SK-N-SH treated with all-trans-retinoic acid at 6 μM for 48 hours (cell line): ENCODE measurements around the gene TCEA2.

Source experiments
- ATAC-seq: fragments of 200-7000 bp; cut with Tn5 transposase; 3 replicates; pipeline ENCODE4 v1.9.1; 2020; ENCODE audit warnings: mild to moderate bottlenecking, moderate library complexity
- ARNTL ChIP-seq: fragments of 450-650 bp; formaldehyde crosslinking; IDR thresholded peaks from 2 replicates; pipeline ENCODE4 v1.5.0; 2020; ENCODE audit warnings: low read depth, mild to moderate bottlenecking, moderate library complexity, borderline replicate concordance
- BACH2 ChIP-seq: fragments of 250-450 bp; sonication (Bioruptor Pico); IDR thresholded peaks from 2 replicates; pipeline ENCODE4 v1.9.0; 2021; ENCODE audit warnings: mild to moderate bottlenecking, borderline replicate concordance
- CSDC2 ChIP-seq: fragments of 250-450 bp; sonication (Bioruptor Pico); IDR thresholded peaks from 2 replicates; pipeline ENCODE4 v1.5.0; 2020; ENCODE audit warnings: mild to moderate bottlenecking, moderate library complexity
- ESRRG ChIP-seq: fragments of 250-450 bp; sonication (Bioruptor Pico); IDR thresholded peaks from 2 replicates; pipeline ENCODE4 v1.6.1; 2021; ENCODE audit warnings: mild to moderate bottlenecking
- GLIS3 ChIP-seq: fragments of 250-450 bp; sonication (Bioruptor Pico); IDR thresholded peaks from 2 replicates; pipeline ENCODE4 v1.5.0; 2020; ENCODE audit warnings: mild to moderate bottlenecking, moderate library complexity
- ISL1 ChIP-seq: fragments of 250-450 bp; sonication (Bioruptor Pico); IDR thresholded peaks from 2 replicates; pipeline ENCODE4 v2.1.2; 2022; ENCODE audit warnings: mild to moderate bottlenecking, moderate library complexity
- OSR1 ChIP-seq: fragments of 250-450 bp; sonication (Bioruptor Pico); IDR thresholded peaks from 2 replicates; pipeline ENCODE4 v1.8.0; 2022; ENCODE audit warnings: moderate library complexity, mild to moderate bottlenecking, inconsistent platforms
- PPARA ChIP-seq: fragments of 250-450 bp; sonication (Bioruptor Pico); IDR thresholded peaks from 2 replicates; pipeline ENCODE4 v1.5.0; 2020; ENCODE audit warnings: mild to moderate bottlenecking, borderline replicate concordance
- RARB ChIP-seq: fragments of 250-450 bp; sonication (Bioruptor Pico); IDR thresholded peaks from 2 replicates; pipeline ENCODE4 v1.8.0; 2021; ENCODE audit warnings: mild to moderate bottlenecking, moderate library complexity
- SNAI2 ChIP-seq: fragments of 250-450 bp; sonication (Bioruptor Pico); IDR thresholded peaks from 2 replicates; pipeline ENCODE4 v1.5.0; 2020; ENCODE audit warnings: mild to moderate bottlenecking, moderate library complexity
- TCF4 ChIP-seq: fragments of 250-450 bp; sonication (Bioruptor Pico); IDR thresholded peaks from 2 replicates; pipeline ENCODE4 v1.8.0; 2021; ENCODE audit warnings: mild to moderate bottlenecking, moderate library complexity, borderline replicate concordance
- TOX ChIP-seq: fragments of 250-450 bp; sonication (Bioruptor Pico); IDR thresholded peaks from 2 replicates; pipeline ENCODE4 v1.8.0; 2021; ENCODE audit warnings: mild to moderate bottlenecking, moderate library complexity, borderline replicate concordance
- ZFP3 ChIP-seq: fragments of 250-450 bp; sonication (Bioruptor Pico); IDR thresholded peaks from 2 replicates; pipeline ENCODE4 v1.5.0; 2020; ENCODE audit warnings: mild to moderate bottlenecking, moderate library complexity
- ZFP30 ChIP-seq: fragments of 450-650 bp; formaldehyde crosslinking; IDR thresholded peaks from 2 replicates; pipeline ENCODE4 v1.5.0; 2022; ENCODE audit warnings: mild to moderate bottlenecking, moderate library complexity
- ZNF565 ChIP-seq: fragments of 450-650 bp; formaldehyde crosslinking; conservative IDR thresholded peaks from 2 replicates; pipeline ENCODE4 v1.5.0; 2020; ENCODE audit warnings: low read depth, mild to moderate bottlenecking, moderate library complexity
- ZNF8 ChIP-seq: fragments of 450-650 bp; formaldehyde crosslinking; IDR thresholded peaks from 2 replicates; pipeline ENCODE4 v1.5.0; 2020; ENCODE audit warnings: mild to moderate bottlenecking, moderate library complexity
- TF ChIP-seq, protein P1 (sequence below): fragments of 250-450 bp; sonication (Bioruptor Pico); IDR thresholded peaks from 2 replicates; pipeline ENCODE4 v1.5.0; 2020; ENCODE audit warnings: mild to moderate bottlenecking, moderate library complexity
- TF ChIP-seq, protein P2 (sequence below): fragments of 250-450 bp; sonication (Bioruptor Pico); IDR thresholded peaks from 2 replicates; pipeline ENCODE4 v1.5.1; 2020; ENCODE audit warnings: low read depth, mild to moderate bottlenecking, moderate library complexity
- TF ChIP-seq, protein P3 (sequence below): fragments of 250-450 bp; sonication (Bioruptor Pico); IDR thresholded peaks from 2 replicates; pipeline ENCODE4 v1.8.0; 2020; ENCODE audit warnings: mild to moderate bottlenecking, moderate library complexity, borderline replicate concordance
- TF ChIP-seq, protein P4 (sequence below): fragments of 250-450 bp; sonication (Bioruptor Pico); IDR thresholded peaks from 2 replicates; pipeline ENCODE4 v1.5.1; 2021; ENCODE audit warnings: mild to moderate bottlenecking, moderate library complexity

The TCEA2 gene

GRCh38 chr20:64092258-64093012 lies 29.4 kb downstream of the TCEA2 start (continued):
- no peak for TF ChIP-seq OSR1 (CRISPR knock-in tag)
- TF ChIP-seq ZNF8 (CRISPR knock-in tag), result no peak

DNA sequence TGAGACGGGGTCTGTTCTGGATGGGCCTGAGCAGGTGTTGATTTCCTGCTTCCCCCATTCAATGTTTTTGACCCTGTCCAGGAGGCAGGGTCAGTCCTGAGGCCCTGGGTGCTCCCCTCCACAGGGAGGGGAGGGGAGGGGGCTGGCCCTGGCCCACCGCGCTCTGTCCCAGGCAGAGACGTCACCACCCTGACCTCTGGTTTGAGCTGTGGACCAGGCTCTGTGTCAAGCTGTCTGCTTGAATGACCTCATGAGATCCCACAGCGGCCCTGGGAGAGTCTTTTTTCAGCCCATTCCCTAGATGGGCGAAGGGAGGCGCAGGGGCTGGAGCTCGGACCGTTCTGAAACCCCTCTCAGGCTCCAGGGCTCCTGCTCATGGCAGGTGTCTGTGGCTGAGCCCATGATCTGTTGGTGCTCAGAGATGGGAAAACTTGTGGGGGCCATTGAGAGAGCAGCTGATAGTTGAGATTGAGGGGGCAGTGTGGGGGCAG lies 30.1 kb downstream of the TCEA2 start:
- TF ChIP-seq RARB (CRISPR knock-in tag), result no peak
- no peak for TF ChIP-seq ISL1 (CRISPR knock-in tag)
- no peak for TF ChIP-seq BACH2 (CRISPR knock-in tag)
- no peak for TF ChIP-seq OSR1 (CRISPR knock-in tag)
- TF ChIP-seq SNAI2 (CRISPR knock-in tag), result no peak
- TF ChIP-seq, protein P1, sequence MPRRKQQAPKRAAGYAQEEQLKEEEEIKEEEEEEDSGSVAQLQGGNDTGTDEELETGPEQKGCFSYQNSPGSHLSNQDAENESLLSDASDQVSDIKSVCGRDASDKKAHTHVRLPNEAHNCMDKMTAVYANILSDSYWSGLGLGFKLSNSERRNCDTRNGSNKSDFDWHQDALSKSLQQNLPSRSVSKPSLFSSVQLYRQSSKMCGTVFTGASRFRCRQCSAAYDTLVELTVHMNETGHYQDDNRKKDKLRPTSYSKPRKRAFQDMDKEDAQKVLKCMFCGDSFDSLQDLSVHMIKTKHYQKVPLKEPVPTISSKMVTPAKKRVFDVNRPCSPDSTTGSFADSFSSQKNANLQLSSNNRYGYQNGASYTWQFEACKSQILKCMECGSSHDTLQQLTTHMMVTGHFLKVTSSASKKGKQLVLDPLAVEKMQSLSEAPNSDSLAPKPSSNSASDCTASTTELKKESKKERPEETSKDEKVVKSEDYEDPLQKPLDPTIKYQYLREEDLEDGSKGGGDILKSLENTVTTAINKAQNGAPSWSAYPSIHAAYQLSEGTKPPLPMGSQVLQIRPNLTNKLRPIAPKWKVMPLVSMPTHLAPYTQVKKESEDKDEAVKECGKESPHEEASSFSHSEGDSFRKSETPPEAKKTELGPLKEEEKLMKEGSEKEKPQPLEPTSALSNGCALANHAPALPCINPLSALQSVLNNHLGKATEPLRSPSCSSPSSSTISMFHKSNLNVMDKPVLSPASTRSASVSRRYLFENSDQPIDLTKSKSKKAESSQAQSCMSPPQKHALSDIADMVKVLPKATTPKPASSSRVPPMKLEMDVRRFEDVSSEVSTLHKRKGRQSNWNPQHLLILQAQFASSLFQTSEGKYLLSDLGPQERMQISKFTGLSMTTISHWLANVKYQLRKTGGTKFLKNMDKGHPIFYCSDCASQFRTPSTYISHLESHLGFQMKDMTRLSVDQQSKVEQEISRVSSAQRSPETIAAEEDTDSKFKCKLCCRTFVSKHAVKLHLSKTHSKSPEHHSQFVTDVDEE, result no peak
- TF ChIP-seq ZNF565 (CRISPR knock-in tag), result no peak
- TF ChIP-seq PPARA (CRISPR knock-in tag), result no peak
- TF ChIP-seq GLIS3 (CRISPR knock-in tag), result no peak
- TF ChIP-seq, protein P2, sequence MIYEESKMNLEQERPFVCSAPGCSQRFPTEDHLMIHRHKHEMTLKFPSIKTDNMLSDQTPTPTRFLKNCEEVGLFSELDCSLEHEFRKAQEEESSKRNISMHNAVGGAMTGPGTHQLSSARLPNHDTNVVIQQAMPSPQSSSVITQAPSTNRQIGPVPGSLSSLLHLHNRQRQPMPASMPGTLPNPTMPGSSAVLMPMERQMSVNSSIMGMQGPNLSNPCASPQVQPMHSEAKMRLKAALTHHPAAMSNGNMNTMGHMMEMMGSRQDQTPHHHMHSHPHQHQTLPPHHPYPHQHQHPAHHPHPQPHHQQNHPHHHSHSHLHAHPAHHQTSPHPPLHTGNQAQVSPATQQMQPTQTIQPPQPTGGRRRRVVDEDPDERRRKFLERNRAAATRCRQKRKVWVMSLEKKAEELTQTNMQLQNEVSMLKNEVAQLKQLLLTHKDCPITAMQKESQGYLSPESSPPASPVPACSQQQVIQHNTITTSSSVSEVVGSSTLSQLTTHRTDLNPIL (CRISPR knock-in tag), result no peak
- no peak for TF ChIP-seq ZFP30 (CRISPR knock-in tag)
- no peak for TF ChIP-seq ARNTL (CRISPR knock-in tag)
- no peak for TF ChIP-seq CSDC2 (CRISPR knock-in tag)
- TF ChIP-seq ZFP3 (CRISPR knock-in tag), result no peak
- TF ChIP-seq, protein P3, sequence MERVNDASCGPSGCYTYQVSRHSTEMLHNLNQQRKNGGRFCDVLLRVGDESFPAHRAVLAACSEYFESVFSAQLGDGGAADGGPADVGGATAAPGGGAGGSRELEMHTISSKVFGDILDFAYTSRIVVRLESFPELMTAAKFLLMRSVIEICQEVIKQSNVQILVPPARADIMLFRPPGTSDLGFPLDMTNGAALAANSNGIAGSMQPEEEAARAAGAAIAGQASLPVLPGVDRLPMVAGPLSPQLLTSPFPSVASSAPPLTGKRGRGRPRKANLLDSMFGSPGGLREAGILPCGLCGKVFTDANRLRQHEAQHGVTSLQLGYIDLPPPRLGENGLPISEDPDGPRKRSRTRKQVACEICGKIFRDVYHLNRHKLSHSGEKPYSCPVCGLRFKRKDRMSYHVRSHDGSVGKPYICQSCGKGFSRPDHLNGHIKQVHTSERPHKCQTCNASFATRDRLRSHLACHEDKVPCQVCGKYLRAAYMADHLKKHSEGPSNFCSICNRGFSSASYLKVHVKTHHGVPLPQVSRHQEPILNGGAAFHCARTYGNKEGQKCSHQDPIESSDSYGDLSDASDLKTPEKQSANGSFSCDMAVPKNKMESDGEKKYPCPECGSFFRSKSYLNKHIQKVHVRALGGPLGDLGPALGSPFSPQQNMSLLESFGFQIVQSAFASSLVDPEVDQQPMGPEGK, result no peak
- no peak; the same call in 2 of the 3 replicates for ATAC-seq

GRCh38 chr20:64095455-64095854 lies 32.5 kb downstream of the TCEA2 start:
- TF ChIP-seq ESRRG, result no peak
- TF ChIP-seq, protein P1, result no peak
- no peak for TF ChIP-seq SNAI2 (CRISPR knock-in tag)
- TF ChIP-seq BACH2 (CRISPR knock-in tag), result no peak
- TF ChIP-seq ZNF8 (CRISPR knock-in tag), result no peak
- TF ChIP-seq ZFP30 (CRISPR knock-in tag), result no peak
- TF ChIP-seq, all 23 proteins: peak for 0
- ATAC-seq, result no peak

DNA sequence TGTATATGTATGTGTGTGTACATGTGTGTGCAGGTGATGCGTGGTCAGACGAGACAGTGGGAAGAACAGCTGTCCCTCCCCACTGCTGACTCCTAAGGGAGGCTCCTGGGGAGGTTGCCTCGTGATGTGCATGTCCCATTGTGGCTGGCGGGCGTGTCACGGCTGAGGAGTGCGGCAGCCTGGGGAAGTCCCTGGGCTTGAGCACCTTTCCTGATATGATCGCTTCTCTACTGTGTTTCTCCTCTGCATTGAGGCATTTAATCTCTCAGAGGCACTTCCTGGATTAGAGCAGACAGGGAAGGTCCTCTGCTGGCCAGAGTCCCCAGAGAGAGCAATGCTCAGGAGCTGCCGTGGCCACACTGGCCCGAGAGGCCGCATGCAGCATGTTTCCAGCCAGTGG lies 32.9 kb downstream of the TCEA2 start:
- no peak for ATAC-seq
- TF ChIP-seq TOX (CRISPR knock-in tag) (no peak), ZFP3 (CRISPR knock-in tag) (no peak), ISL1 (CRISPR knock-in tag) (no peak), TCF4 (CRISPR knock-in tag) (no peak), BACH2 (CRISPR knock-in tag) (no peak), ARNTL (CRISPR knock-in tag) (no peak), PPARA (CRISPR knock-in tag) (no peak), CSDC2 (CRISPR knock-in tag) (no peak)
- TF ChIP-seq, protein P2 (CRISPR knock-in tag), result no peak
- TF ChIP-seq, protein P4, sequence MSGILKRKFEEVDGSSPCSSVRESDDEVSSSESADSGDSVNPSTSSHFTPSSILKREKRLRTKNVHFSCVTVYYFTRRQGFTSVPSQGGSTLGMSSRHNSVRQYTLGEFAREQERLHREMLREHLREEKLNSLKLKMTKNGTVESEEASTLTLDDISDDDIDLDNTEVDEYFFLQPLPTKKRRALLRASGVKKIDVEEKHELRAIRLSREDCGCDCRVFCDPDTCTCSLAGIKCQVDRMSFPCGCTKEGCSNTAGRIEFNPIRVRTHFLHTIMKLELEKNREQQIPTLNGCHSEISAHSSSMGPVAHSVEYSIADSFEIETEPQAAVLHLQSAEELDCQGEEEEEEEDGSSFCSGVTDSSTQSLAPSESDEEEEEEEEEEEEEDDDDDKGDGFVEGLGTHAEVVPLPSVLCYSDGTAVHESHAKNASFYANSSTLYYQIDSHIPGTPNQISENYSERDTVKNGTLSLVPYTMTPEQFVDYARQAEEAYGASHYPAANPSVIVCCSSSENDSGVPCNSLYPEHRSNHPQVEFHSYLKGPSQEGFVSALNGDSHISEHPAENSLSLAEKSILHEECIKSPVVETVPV (CRISPR knock-in tag), result no peak
